GM18519 (cell line): Measurements from ENCODE around the gene HYAL1.
"Not testable (repeated sequence)": the region's sequence is repeated elsewhere in the genome, so short reads cannot be mapped to it uniquely, and the experiment has no call there.

ENCODE experiments used
- ATAC-seq: cut with Tn5 transposase; IDR thresholded peaks from one replicate; pipeline ENCODE4 v1.9.1; 2021; ENCODE audit warnings: mild to moderate bottlenecking, moderate library complexity; ENCODE audit not compliant: unreplicated experiment, low FRiP score

Gene HYAL1

GRCh38 chr3:50264383-50264963, 38.9 kb downstream of the HYAL1 start:
- ATAC-seq = no peak

- no peak for ATAC-seq
Observed at GRCh38 chr3:50263478-50264382, 39.6 kb downstream of the HYAL1 start.

- no peak for ATAC-seq
Observed at GRCh38 chr3:50262778-50263177, 40.6 kb downstream of the HYAL1 start.

GRCh38 chr3:50262200-50262599, 41.2 kb downstream of the HYAL1 start:
- ATAC-seq = not testable (repeated sequence)

GRCh38 chr3:50261505-50261904, 41.9 kb downstream of the HYAL1 start:
- ATAC-seq = no peak

- ATAC-seq = no peak
Observed at GRCh38 chr3:50260942-50261441, 42.4 kb downstream of the HYAL1 start.

GRCh38 chr3:50260027-50260941, 43.1 kb downstream of the HYAL1 start:
- ATAC-seq = peak; percentile 64

- ATAC-seq = no peak
Observed at GRCh38 chr3:50259432-50260026, 43.8 kb downstream of the HYAL1 start.

- ATAC-seq = no peak
Observed at GRCh38 chr3:50258979-50259378, 44.4 kb downstream of the HYAL1 start.

- ATAC-seq = no peak
Observed at GRCh38 chr3:50258029-50258680, 45.2 kb downstream of the HYAL1 start.

- ATAC-seq = no peak
Observed at GRCh38 chr3:50256978-50257890, 46.1 kb downstream of the HYAL1 start.

- no peak for ATAC-seq
Observed at GRCh38 chr3:50255251-50255615, 48.1 kb downstream of the HYAL1 start.

- ATAC-seq = no peak
Observed at GRCh38 chr3:50254577-50255250, 48.7 kb downstream of the HYAL1 start.

- ATAC-seq = no peak
Observed at GRCh38 chr3:50251220-50251619, 52.2 kb downstream of the HYAL1 start.

- ATAC-seq = no peak
Observed at GRCh38 chr3:50250514-50250913, 52.9 kb downstream of the HYAL1 start.
